OCI-LY7 (cell line): Measurements from ENCODE around the gene DUSP21. TPM values are rescaled to one million over a fixed set of nuclear protein-coding genes. Genes with fewer than 3 reads are reported as not detected.

Source experiments
- BruUV-seq: library from RNA; stranded (reverse); fragments of 400-500 nt; replicated peaks from 2 replicates; lab custom pipeline; 2021; lab: Mats Ljungman, UMichigan
- CTCF ChIA-PET: fragments of 300-600 bp; sonication (Branson Sonifier 250); formaldehyde crosslinking; loops from one replicate; lab custom pipeline; 2022; ENCODE audit warnings: antibody characterized with exemption; ENCODE audit not compliant: unreplicated experiment; lab: Charles Lee
- POLR2A ChIA-PET: fragments of 300-600 bp; sonication (Branson Sonifier 250); formaldehyde crosslinking; loops from one replicate; lab custom pipeline; 2022; ENCODE audit warnings: antibody characterized with exemption; lab: Charles Lee
- DNase-seq: peaks from one replicate; pipeline ENCODE4 v3.0.0-alpha.2; 2015; ENCODE audit warnings: low spot score
- H2AFZ ChIP-seq: fragments of 200-600 bp; sonication (generic), shearing (Covaris generic); 2 replicates; pipeline ENCODE4 v1.6.1; 2014; ENCODE audit warnings: mild to moderate bottlenecking, antibody characterized with exemption, low read length, moderate library complexity
- H3K27ac ChIP-seq: fragments of 200-600 bp; sonication (generic); 2 replicates; pipeline ENCODE4 v1.5.1; 2014; ENCODE audit warnings: mixed run types, low read depth, mild to moderate bottlenecking, moderate library complexity, low read length, inconsistent platforms; ENCODE audit not compliant: poor library complexity, severe bottlenecking
- H3K36me3 ChIP-seq: fragments of 200-600 bp; sonication (generic); 2 replicates; pipeline ENCODE4 v1.6.1; 2014; ENCODE audit warnings: mild to moderate bottlenecking, antibody characterized with exemption, low read length, moderate library complexity, mixed read lengths; ENCODE audit not compliant: insufficient read depth
- H3K4me1 ChIP-seq: fragments of 200-600 bp; sonication (generic); 2 replicates; pipeline ENCODE4 v1.5.1; 2014; ENCODE audit warnings: mild to moderate bottlenecking, low read length; ENCODE audit not compliant: insufficient read depth, poor library complexity, severe bottlenecking
- H3K4me2 ChIP-seq: fragments of 200-600 bp; sonication (generic); 2 replicates; pipeline ENCODE4 v1.6.1; 2014; ENCODE audit warnings: mild to moderate bottlenecking, low read length
- H3K4me3 ChIP-seq: fragments of 200-600 bp; sonication (generic); 2 replicates; pipeline ENCODE4 v1.5.1; 2014; ENCODE audit warnings: mild to moderate bottlenecking, low read depth, low read length; ENCODE audit not compliant: poor library complexity, severe bottlenecking
- H3K79me2 ChIP-seq: fragments of 200-600 bp; sonication (generic); 2 replicates; pipeline ENCODE4 v1.6.1; 2016; ENCODE audit warnings: low read depth, mild to moderate bottlenecking, low read length, moderate library complexity, mixed read lengths; ENCODE audit not compliant: insufficient read depth
- H3K9me2 ChIP-seq: fragments of 200-600 bp; sonication (generic); 2 replicates; pipeline ENCODE4 v1.6.1; 2016; ENCODE audit warnings: mild to moderate bottlenecking, low read length, mixed read lengths; ENCODE audit not compliant: insufficient read depth
- H3K9me3 ChIP-seq: fragments of 200-600 bp; sonication (generic); 2 replicates; pipeline ENCODE4 v1.6.1; 2014; ENCODE audit warnings: mild to moderate bottlenecking, mixed run types, low read length, mixed read lengths
- H4K20me1 ChIP-seq: fragments of 200-600 bp; sonication (generic); 2 replicates; pipeline ENCODE4 v1.6.1; 2014; ENCODE audit warnings: mild to moderate bottlenecking, antibody characterized with exemption, low read length, moderate library complexity, mixed read lengths; ENCODE audit not compliant: insufficient read depth
- CTCF ChIP-seq: fragments of 200-600 bp; sonication (generic); conservative IDR thresholded peaks from 2 replicates; pipeline ENCODE4 v1.5.1; 2014; ENCODE audit warnings: mild to moderate bottlenecking, antibody characterized with exemption, low read length, moderate library complexity, mixed read lengths
- EZH2phosphoT487 ChIP-seq: fragments of 200-600 bp; sonication (generic); IDR thresholded peaks from 2 replicates; pipeline ENCODE4 v1.6.1; 2018; ENCODE audit warnings: low read depth, borderline replicate concordance, mild to moderate bottlenecking, mixed run types, antibody characterized with exemption, low read length, moderate library complexity, mixed read lengths
- intact Hi-C: fragments of 100-400 bp; cut with micrococcal nuclease; formaldehyde crosslinking; loops from one replicate; pipeline ENCODE4 v1.10.0; 2022; ENCODE audit not compliant: unreplicated experiment
- total RNA-seq, 2 experiments: library from RNA; depleted of rRNA in 1 of 2; stranded (reverse); fragments of >200 nt in 1 of 2; shearing (Covaris generic) in 1 of 2; gene quantifications; 2 replicates each; pipeline ENCODE4 v1.2.3, GENCODE V29; 2014 to 2022

DUSP21 gene
- total RNA-seq, 2 experiments from 2014 or later, result not detected

GRCh38 chrX:44878780-44879179 is 35.0 kb downstream of the DUSP21 start:
- Histone ChIP-seq H3K4me1 (no peaks in the 10 kb centered on the region), H3K9me2 (no peaks in the 10 kb centered on the region), H3K36me3 (peaks cover 38% of the 10 kb centered on the region), H3K27ac (no peak overlapping the region), H3K79me2 (peaks cover 99% of the 10 kb centered on the region), H2AFZ (no peak overlapping the region), H3K4me2 (no peak overlapping the region), H4K20me1 (peaks cover 7% of the 10 kb centered on the region; the same call in 1 of the 2 replicates), H3K9me3 (no peaks in the 10 kb centered on the region), H3K4me3 (no peak overlapping the region)
- TF ChIP-seq EZH2phosphoT487 (no peak), CTCF (no peak)
- CTCF ChIA-PET, result no interaction called here
- intact Hi-C loops, result no loop called here
- DNase-seq, result no peak
- POLR2A ChIA-PET, result no interaction called here
- BruUV-seq, result no TSS peak

GRCh38 chrX:44881549-44881948 is 37.7 kb downstream of the DUSP21 start:
- H3K4me2 ChIP-seq, result no peak overlapping the region
- DNase-seq, result no peak
- TF ChIP-seq EZH2phosphoT487 (no peak), CTCF (no peak)
- H3K4me1 ChIP-seq, result no peaks in the 10 kb centered on the region
- no peaks in the 10 kb centered on the region for H3K9me3 ChIP-seq
- peaks cover 98% of the 10 kb centered on the region for H3K79me2 ChIP-seq
- no peak overlapping the region for H3K4me3 ChIP-seq
- CTCF ChIA-PET, result no interaction called here
- H3K27ac ChIP-seq, result no peak overlapping the region
- BruUV-seq, result no TSS peak
- POLR2A ChIA-PET, result interaction anchor here (0.6 to 1.2 kb wide), 3 partner anchors 15 to 132 kb away, joined by 3 read pairs; no protein-coding TSS in a partner anchor
- peaks cover 38% of the 10 kb centered on the region for H3K36me3 ChIP-seq
- intact Hi-C loops, result no loop called here
- no peak overlapping the region for H2AFZ ChIP-seq
- H3K9me2 ChIP-seq, result no peaks in the 10 kb centered on the region
- H4K20me1 ChIP-seq, result no peaks in the 10 kb centered on the region

- peaks cover 98% of the 10 kb centered on the region for H3K79me2 ChIP-seq
- intact Hi-C loops, result no loop called here
- DNase-seq, result no peak
- no peaks in the 10 kb centered on the region for H3K9me2 ChIP-seq
- POLR2A ChIA-PET, result interaction anchor here (1.0 to 1.2 kb wide), 2 partner anchors 17 to 19 kb away, joined by 3 read pairs; no protein-coding TSS in a partner anchor
- no peak overlapping the region for H3K4me3 ChIP-seq
- no peak overlapping the region for H2AFZ ChIP-seq
- peaks cover 33% of the 10 kb centered on the region for H3K36me3 ChIP-seq
- TF ChIP-seq CTCF (no peak), EZH2phosphoT487 (no peak)
- no peaks in the 10 kb centered on the region for H4K20me1 ChIP-seq
- no peak overlapping the region for H3K4me2 ChIP-seq
- H3K9me3 ChIP-seq, result no peaks in the 10 kb centered on the region
- BruUV-seq, result no TSS peak
- CTCF ChIA-PET, result no interaction called here
- H3K4me1 ChIP-seq, result no peaks in the 10 kb centered on the region
- no peak overlapping the region for H3K27ac ChIP-seq
Measured at GRCh38 chrX:44882635-44883034, 38.8 kb downstream of the DUSP21 start.
